Measurements from ENCODE around the gene ARHGEF1.
"Not testable (repeated sequence)": the region's sequence is repeated elsewhere in the genome, so short reads cannot be mapped to it uniquely, and the experiment has no call there.

The ARHGEF1 gene

GRCh38 chr19:41930322-41930722 lies 47.3 kb downstream of the ARHGEF1 start:
- no peak for DNase-seq

GRCh38 chr19:41930926-41931592 lies 48.1 kb downstream of the ARHGEF1 start:
- no peak for DNase-seq

GRCh38 chr19:41932259-41932719 lies 49.3 kb downstream of the ARHGEF1 start:
- DNase-seq: no peak

- peak in 1 of 51 donors; percentile 9 for DNase-seq
Observed at GRCh38 chr19:41932720-41933332, 49.8 kb downstream of the ARHGEF1 start.

- DNase-seq: no peak
Observed at GRCh38 chr19:41933693-41934426, 50.9 kb downstream of the ARHGEF1 start.

- peak in 46 of 51 donors; percentile 1 to 72 (median 18) for DNase-seq
Observed at GRCh38 chr19:41934849-41935374, 51.9 kb downstream of the ARHGEF1 start.

- DNase-seq: no peak
Observed at GRCh38 chr19:41935760-41936415, 52.9 kb downstream of the ARHGEF1 start.

GRCh38 chr19:41936416-41936850 lies 53.4 kb downstream of the ARHGEF1 start:
- DNase-seq: no peak

GRCh38 chr19:41936961-41937360 lies 54.0 kb downstream of the ARHGEF1 start:
- DNase-seq: no peak

GRCh38 chr19:41937525-41938468 lies 54.8 kb downstream of the ARHGEF1 start:
- no peak for DNase-seq

- not testable (repeated sequence) for DNase-seq
Observed at GRCh38 chr19:41939209-41939608, 56.2 kb downstream of the ARHGEF1 start.

GRCh38 chr19:41939861-41940730 lies 57.1 kb downstream of the ARHGEF1 start:
- DNase-seq: peak in 1 of 51 donors; percentile 13

GRCh38 chr19:41940731-41941409 lies 57.9 kb downstream of the ARHGEF1 start:
- DNase-seq: no peak

- no peak for DNase-seq
Observed at GRCh38 chr19:41941410-41942202, 58.6 kb downstream of the ARHGEF1 start.

- no peak for DNase-seq
Observed at GRCh38 chr19:41944336-41944735, 61.4 kb downstream of the ARHGEF1 start.

- no peak for DNase-seq
Observed at GRCh38 chr19:41945135-41945766, 62.3 kb downstream of the ARHGEF1 start.

- DNase-seq: no peak
Observed at GRCh38 chr19:41947091-41947490, 64.1 kb downstream of the ARHGEF1 start.
